GM23248 (cell line): ENCODE data around the gene SHB. TPM values are rescaled to one million over a fixed set of nuclear protein-coding genes. Genes with fewer than 3 reads are reported as not detected.

Experiments used
- DNase-seq: peaks from one replicate; pipeline ENCODE4 v3.0.0-alpha.2; 2015
- H2AFZ ChIP-seq: fragments of 200-600 bp; sonication (generic); 2 replicates; pipeline ENCODE4 v1.6.1; 2016; ENCODE audit warnings: antibody characterized with exemption
- H3F3A ChIP-seq: fragments of 200-600 bp; sonication (generic); 2 replicates; pipeline ENCODE4 v1.6.1; 2016; ENCODE audit warnings: mild to moderate bottlenecking, antibody characterized with exemption, mixed run types; ENCODE audit not compliant: insufficient read depth
- H3K27ac ChIP-seq: fragments of 200-600 bp; sonication (generic); 2 replicates; pipeline ENCODE4 v1.5.1; 2016; ENCODE audit warnings: mild to moderate bottlenecking
- H3K27me3 ChIP-seq: fragments of 200-600 bp; sonication (generic); replicated peaks from 2 replicates; pipeline ENCODE4 v1.6.1; 2016; ENCODE audit warnings: mild to moderate bottlenecking; ENCODE audit not compliant: insufficient read depth
- H3K36me3 ChIP-seq: fragments of 200-600 bp; sonication (generic); 2 replicates; pipeline ENCODE4 v1.6.1; 2016; ENCODE audit warnings: low read depth, mild to moderate bottlenecking
- H3K4me1 ChIP-seq: fragments of 200-600 bp; sonication (generic); 2 replicates; pipeline ENCODE4 v1.6.1; 2016; ENCODE audit warnings: mild to moderate bottlenecking; ENCODE audit not compliant: insufficient read depth
- H3K4me2 ChIP-seq: fragments of 200-600 bp; sonication (generic); one replicate; pipeline ENCODE4 v1.6.1; 2016; ENCODE audit warnings: mild to moderate bottlenecking; ENCODE audit not compliant: unreplicated experiment
- H3K4me3 ChIP-seq: fragments of 200-600 bp; sonication (generic); 2 replicates; pipeline ENCODE4 v1.5.1; 2016; ENCODE audit warnings: mild to moderate bottlenecking
- H3K79me2 ChIP-seq: fragments of 200-600 bp; sonication (generic); 2 replicates; pipeline ENCODE4 v1.6.1; 2016; ENCODE audit warnings: mild to moderate bottlenecking; ENCODE audit not compliant: insufficient read depth
- H3K9ac ChIP-seq: fragments of 200-600 bp; sonication (generic); 2 replicates; pipeline ENCODE4 v1.6.1; 2016; ENCODE audit warnings: mild to moderate bottlenecking
- H3K9me2 ChIP-seq: fragments of 200-600 bp; sonication (generic); 2 replicates; pipeline ENCODE4 v1.6.1; 2016; ENCODE audit warnings: mixed run types, mild to moderate bottlenecking, moderate library complexity; ENCODE audit not compliant: insufficient read depth
- H3K9me3 ChIP-seq: fragments of 200-600 bp; sonication (generic); one replicate; pipeline ENCODE4 v1.6.1; 2017; ENCODE audit warnings: low read depth
- H4K20me1 ChIP-seq: fragments of 200-600 bp; sonication (generic); 2 replicates; pipeline ENCODE4 v1.6.0; 2016; ENCODE audit not compliant: insufficient read depth
- EZH2 ChIP-seq: fragments of 200-600 bp; sonication (generic); IDR thresholded peaks from 2 replicates; pipeline ENCODE4 v1.6.1; 2018; ENCODE audit warnings: antibody characterized with exemption, mild to moderate bottlenecking; ENCODE audit not compliant: insufficient read depth, poor library complexity, severe bottlenecking
- EZH2phosphoT487 ChIP-seq: fragments of 200-600 bp; sonication (generic); IDR thresholded peaks from 2 replicates; pipeline ENCODE4 v1.6.1; 2018; ENCODE audit warnings: antibody characterized with exemption, moderate library complexity, mild to moderate bottlenecking, low read depth; ENCODE audit not compliant: insufficient read depth
- WGBS, 2 experiments: methylation state at CpG; one replicate each; pipeline ENCODE4 v1.1.6; 2015 to 2017; ENCODE audit warnings: low lambda C conversion rate in 2 of 2, low coverage in 1 of 2; ENCODE audit errors: missing lambda C conversion rate in 2 of 2; 5-methylcytosine and 5-hydroxymethylcytosine counted together
- in situ Hi-C: fragments of 300-500 bp; cut with MboI; formaldehyde crosslinking; loops from 2 replicates; pipeline ENCODE4 v1.15.0; 2020
- polyA plus RNA-seq: library from polyadenylated mRNA; unstranded; fragments of >200 nt; fragmentation: Nextera tagmentation; extraction: Ambion mirVana; gene quantifications from 2 replicates; pipeline ENCODE4 v1.2.1, GENCODE V29; 2016
- total RNA-seq: library from RNA; depleted of rRNA; stranded (reverse); fragments of >200 nt; shearing (Covaris generic); gene quantifications from 2 replicates; pipeline ENCODE4 v1.2.3, GENCODE V29; 2014

The SHB gene
- total and polyA plus RNA-seq, 2 experiments from 2014 or later: 3.9 to 11.1 TPM

GRCh38 chr9:37987467-37987981 lies 81.5 kb downstream of the SHB start:
- TF ChIP-seq EZH2 (no peak), EZH2phosphoT487 (no peak)
- H3K4me3 ChIP-seq: no peak overlapping the region
- 73 to 75% methylated on average over 7 of the region's 7 CpGs for WGBS, 2 experiments
- H3K79me2 ChIP-seq: peaks cover 95% of the 10 kb centered on the region
- in situ Hi-C loops: no loop called here
- no peaks in the 10 kb centered on the region for H4K20me1 ChIP-seq
- H3K9me3 ChIP-seq: no peaks in the 10 kb centered on the region
- H3K4me1 ChIP-seq: peaks cover 11% of the 10 kb centered on the region
- H3K4me2 ChIP-seq: no peak overlapping the region
- no peak overlapping the region for H3K27ac ChIP-seq
- no peak overlapping the region for H2AFZ ChIP-seq
- no peaks in the 10 kb centered on the region for H3K27me3 ChIP-seq
- H3K9ac ChIP-seq: no peak overlapping the region
- no peaks in the 10 kb centered on the region for H3F3A ChIP-seq
- H3K9me2 ChIP-seq: no peaks in the 10 kb centered on the region
- no peaks in the 10 kb centered on the region for H3K36me3 ChIP-seq
- no peak for DNase-seq

DNA sequence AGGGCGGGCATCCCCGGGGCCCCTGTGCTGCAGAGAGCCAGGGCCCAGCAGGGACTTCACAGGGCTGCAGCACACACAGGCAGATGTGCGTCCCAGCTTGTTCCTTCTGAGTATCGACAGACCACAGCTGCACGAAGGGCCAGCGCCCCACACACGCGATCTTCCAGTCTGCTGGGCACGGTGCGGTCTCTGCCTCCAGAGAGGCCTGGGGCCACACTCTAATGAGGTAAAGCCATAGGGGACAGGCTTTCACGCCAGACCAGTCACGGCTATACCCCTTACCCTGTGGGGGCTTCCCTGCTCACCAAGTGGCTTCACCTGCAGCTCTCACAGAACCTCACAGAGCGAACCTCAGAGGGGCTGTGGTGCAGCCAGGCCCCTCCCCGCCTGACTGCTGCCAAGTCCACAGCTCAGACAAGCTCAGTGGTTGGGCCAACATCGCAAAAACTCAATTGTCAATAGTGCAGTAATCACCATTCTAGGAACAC lies 82.2 kb downstream of the SHB start:
- WGBS, 2 experiments: 52 to 62% methylated on average over 15 of the region's 15 CpGs
- Histone ChIP-seq H3K9me2 (no peaks in the 10 kb centered on the region), H3K9ac (no peak overlapping the region), H3K79me2 (peaks cover 96% of the 10 kb centered on the region), H3K27me3 (no peaks in the 10 kb centered on the region), H3K9me3 (no peaks in the 10 kb centered on the region), H3K36me3 (no peaks in the 10 kb centered on the region), H2AFZ (no peak overlapping the region), H3K4me2 (no peak overlapping the region), H3K27ac (no peak overlapping the region), H3F3A (no peaks in the 10 kb centered on the region), H3K4me3 (no peak overlapping the region), H3K4me1 (peaks cover 11% of the 10 kb centered on the region), H4K20me1 (no peaks in the 10 kb centered on the region)
- no peak for TF ChIP-seq EZH2phosphoT487
- TF ChIP-seq EZH2: no peak
- no peak for DNase-seq
- in situ Hi-C loops: no loop called here

GRCh38 chr9:37986001-37986400 lies 83.0 kb downstream of the SHB start:
- Histone ChIP-seq H4K20me1 (no peaks in the 10 kb centered on the region), H3K36me3 (no peaks in the 10 kb centered on the region), H3F3A (no peaks in the 10 kb centered on the region), H3K9ac (no peak overlapping the region), H3K79me2 (peaks cover 88% of the 10 kb centered on the region), H3K4me1 (peaks cover 11% of the 10 kb centered on the region), H3K4me3 (no peak overlapping the region), H3K27ac (no peak overlapping the region), H3K9me2 (no peaks in the 10 kb centered on the region), H3K27me3 (no peaks in the 10 kb centered on the region), H3K4me2 (no peak overlapping the region), H3K9me3 (no peaks in the 10 kb centered on the region), H2AFZ (no peak overlapping the region)
- WGBS, 2 experiments: 92 to 95% methylated on average over 4 of the region's 4 CpGs
- DNase-seq: no peak
- TF ChIP-seq EZH2 (no peak), EZH2phosphoT487 (no peak)
- in situ Hi-C loops: no loop called here

- Histone ChIP-seq H3K4me2 (peak overlapping the region; percentile 6), H3K9me2 (no peaks in the 10 kb centered on the region), H3K27ac (0 out of 2 replicates have a peak overlapping the region, but pooled peaks have one; percentile 9), H3K79me2 (peaks cover 81% of the 10 kb centered on the region), H3K4me1 (peaks cover 11% of the 10 kb centered on the region), H3K27me3 (no peaks in the 10 kb centered on the region), H3F3A (no peaks in the 10 kb centered on the region), H2AFZ (no peak overlapping the region), H3K9ac (0 out of 2 replicates have a peak overlapping the region, but pooled peaks have one; percentile 18), H4K20me1 (no peaks in the 10 kb centered on the region), H3K36me3 (no peaks in the 10 kb centered on the region), H3K4me3 (no peak overlapping the region), H3K9me3 (no peaks in the 10 kb centered on the region)
- WGBS, 2 experiments: 47 to 51% methylated on average over 26 of the region's 26 CpGs
- in situ Hi-C loops: no loop called here
- DNase-seq: peak; percentile 94
- no peak for TF ChIP-seq EZH2
- no peak for TF ChIP-seq EZH2phosphoT487
Observed at GRCh38 chr9:37984672-37985611, 84.1 kb downstream of the SHB start.
